ENCODE measurements around the gene ETV5.

- TF ChIP-seq, protein P1, sequence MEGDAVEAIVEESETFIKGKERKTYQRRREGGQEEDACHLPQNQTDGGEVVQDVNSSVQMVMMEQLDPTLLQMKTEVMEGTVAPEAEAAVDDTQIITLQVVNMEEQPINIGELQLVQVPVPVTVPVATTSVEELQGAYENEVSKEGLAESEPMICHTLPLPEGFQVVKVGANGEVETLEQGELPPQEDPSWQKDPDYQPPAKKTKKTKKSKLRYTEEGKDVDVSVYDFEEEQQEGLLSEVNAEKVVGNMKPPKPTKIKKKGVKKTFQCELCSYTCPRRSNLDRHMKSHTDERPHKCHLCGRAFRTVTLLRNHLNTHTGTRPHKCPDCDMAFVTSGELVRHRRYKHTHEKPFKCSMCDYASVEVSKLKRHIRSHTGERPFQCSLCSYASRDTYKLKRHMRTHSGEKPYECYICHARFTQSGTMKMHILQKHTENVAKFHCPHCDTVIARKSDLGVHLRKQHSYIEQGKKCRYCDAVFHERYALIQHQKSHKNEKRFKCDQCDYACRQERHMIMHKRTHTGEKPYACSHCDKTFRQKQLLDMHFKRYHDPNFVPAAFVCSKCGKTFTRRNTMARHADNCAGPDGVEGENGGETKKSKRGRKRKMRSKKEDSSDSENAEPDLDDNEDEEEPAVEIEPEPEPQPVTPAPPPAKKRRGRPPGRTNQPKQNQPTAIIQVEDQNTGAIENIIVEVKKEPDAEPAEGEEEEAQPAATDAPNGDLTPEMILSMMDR (IDR thresholded peaks at IDR 0.05; ENCODE audit: extremely low read depth in 1 of 2, insufficient read depth in 1 of 2, low read depth in 1 of 2, low read length in 2 of 2): no peak
- TF ChIP-seq, protein P2, sequence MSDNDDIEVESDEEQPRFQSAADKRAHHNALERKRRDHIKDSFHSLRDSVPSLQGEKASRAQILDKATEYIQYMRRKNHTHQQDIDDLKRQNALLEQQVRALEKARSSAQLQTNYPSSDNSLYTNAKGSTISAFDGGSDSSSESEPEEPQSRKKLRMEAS (IDR thresholded peaks at IDR 0.05; ENCODE audit: insufficient read depth, insufficient read length): no peak
- TF ChIP-seq POLR2A (IDR thresholded peaks at IDR 0.05; ENCODE audit: low read depth, low read length) (no peak), EZH2 (IDR thresholded peaks at IDR 0.05; ENCODE audit: borderline replicate concordance, low read depth, low read length, severe bottlenecking) (no peak), POLR2AphosphoS5 (IDR thresholded peaks at IDR 0.05; ENCODE audit: insufficient read depth, low read depth, low read length) (no peak), JUN (IDR thresholded peaks at IDR 0.05; ENCODE audit: borderline replicate concordance, insufficient read depth, insufficient read length, low read depth) (no peak)
Measured at GRCh38 chr3:186059192-186059591, 49.7 kb downstream of the ETV5 start.
